ENCODE data around the gene FBXL19. TPM values are rescaled to one million over a fixed set of nuclear protein-coding genes. Genes with fewer than 3 reads are reported as not detected.

The FBXL19 gene
- total RNA-seq, 1 experiment from 2014 or later = 84.3 TPM

DNA sequence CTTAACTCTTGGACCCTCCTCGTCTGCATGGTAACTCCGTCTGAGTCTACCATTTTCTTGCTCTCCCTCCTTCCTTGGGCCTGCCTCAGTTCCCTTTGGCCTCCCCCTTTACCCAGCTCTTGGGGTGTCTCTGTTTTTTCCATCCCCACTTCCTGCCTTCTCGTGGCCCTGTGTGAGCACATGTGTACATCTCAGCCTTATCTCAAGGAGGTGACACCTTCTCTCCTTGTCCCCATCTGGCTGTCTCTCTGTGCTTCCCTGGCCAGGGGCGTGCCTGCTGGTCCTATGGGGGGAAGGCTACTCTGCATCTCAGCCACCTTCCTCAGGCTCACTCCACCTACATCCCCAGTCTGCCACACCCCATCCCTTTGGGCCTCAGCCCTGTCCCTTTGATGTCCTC lies 20.4 kb upstream of the FBXL19 start (continued):
- TF ChIP-seq ZNF138 (CRISPR knock-in tag; conservative IDR thresholded peaks at IDR 0.05) = no peak
- no peak for TF ChIP-seq JAZF1 (CRISPR knock-in tag; IDR thresholded peaks at IDR 0.05)
- TF ChIP-seq, protein P1, sequence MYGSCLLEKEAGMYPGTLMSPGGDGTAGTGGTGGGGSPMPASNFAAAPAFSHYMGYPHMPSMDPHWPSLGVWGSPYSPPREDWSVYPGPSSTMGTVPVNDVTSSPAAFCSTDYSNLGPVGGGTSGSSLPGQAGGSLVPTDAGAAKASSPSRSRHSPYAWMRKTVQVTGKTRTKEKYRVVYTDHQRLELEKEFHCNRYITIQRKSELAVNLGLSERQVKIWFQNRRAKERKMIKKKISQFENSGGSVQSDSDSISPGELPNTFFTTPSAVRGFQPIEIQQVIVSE (CRISPR knock-in tag; IDR thresholded peaks at IDR 0.05; ENCODE audit: borderline replicate concordance) = no peak
- TF ChIP-seq, protein P2, sequence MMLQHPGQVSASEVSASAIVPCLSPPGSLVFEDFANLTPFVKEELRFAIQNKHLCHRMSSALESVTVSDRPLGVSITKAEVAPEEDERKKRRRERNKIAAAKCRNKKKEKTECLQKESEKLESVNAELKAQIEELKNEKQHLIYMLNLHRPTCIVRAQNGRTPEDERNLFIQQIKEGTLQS (CRISPR knock-in tag; conservative IDR thresholded peaks at IDR 0.05) = no peak
- TF ChIP-seq, protein P3, sequence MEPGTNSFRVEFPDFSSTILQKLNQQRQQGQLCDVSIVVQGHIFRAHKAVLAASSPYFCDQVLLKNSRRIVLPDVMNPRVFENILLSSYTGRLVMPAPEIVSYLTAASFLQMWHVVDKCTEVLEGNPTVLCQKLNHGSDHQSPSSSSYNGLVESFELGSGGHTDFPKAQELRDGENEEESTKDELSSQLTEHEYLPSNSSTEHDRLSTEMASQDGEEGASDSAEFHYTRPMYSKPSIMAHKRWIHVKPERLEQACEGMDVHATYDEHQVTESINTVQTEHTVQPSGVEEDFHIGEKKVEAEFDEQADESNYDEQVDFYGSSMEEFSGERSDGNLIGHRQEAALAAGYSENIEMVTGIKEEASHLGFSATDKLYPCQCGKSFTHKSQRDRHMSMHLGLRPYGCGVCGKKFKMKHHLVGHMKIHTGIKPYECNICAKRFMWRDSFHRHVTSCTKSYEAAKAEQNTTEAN (CRISPR knock-in tag; IDR thresholded peaks at IDR 0.05) = no peak
- TF ChIP-seq, protein P4, sequence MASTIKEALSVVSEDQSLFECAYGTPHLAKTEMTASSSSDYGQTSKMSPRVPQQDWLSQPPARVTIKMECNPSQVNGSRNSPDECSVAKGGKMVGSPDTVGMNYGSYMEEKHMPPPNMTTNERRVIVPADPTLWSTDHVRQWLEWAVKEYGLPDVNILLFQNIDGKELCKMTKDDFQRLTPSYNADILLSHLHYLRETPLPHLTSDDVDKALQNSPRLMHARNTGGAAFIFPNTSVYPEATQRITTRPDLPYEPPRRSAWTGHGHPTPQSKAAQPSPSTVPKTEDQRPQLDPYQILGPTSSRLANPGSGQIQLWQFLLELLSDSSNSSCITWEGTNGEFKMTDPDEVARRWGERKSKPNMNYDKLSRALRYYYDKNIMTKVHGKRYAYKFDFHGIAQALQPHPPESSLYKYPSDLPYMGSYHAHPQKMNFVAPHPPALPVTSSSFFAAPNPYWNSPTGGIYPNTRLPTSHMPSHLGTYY (CRISPR knock-in tag; IDR thresholded peaks at IDR 0.05) = no peak
- no peak for TF ChIP-seq NFE2L1 (CRISPR knock-in tag; IDR thresholded peaks at IDR 0.05)
- TF ChIP-seq KAT7 (CRISPR knock-in tag; IDR thresholded peaks at IDR 0.05; ENCODE audit: borderline replicate concordance) = no peak
- TF ChIP-seq GTF2I (CRISPR knock-in tag; conservative IDR thresholded peaks at IDR 0.05) = no peak

DNA sequence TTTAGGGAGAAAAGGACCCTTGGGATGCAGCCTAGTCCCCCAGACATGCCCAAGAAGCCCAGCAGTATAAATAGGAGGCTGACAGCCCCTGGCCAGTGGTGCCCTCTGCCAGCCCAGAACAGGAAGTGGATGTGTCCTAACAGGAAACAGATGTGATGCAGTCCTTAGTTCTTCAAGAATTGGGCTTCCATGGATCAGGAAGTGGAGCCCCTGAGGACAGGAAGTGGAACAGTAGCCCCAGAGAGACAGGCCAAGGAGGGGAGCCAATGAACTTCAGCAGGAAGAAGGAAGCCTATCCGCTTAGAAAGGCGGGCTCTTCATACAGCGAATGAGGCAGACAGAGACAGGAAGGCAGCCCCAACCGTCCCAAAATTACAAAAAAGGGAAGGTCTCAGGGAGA lies 19.8 kb upstream of the FBXL19 start:
- Mint-ChIP-seq H3K27ac (peak overlapping the region; percentile 57; the same call in 1 of the 2 replicates), H3K4me3 (no peak overlapping the region), H3K9me3 (peaks cover 3% of the 10 kb centered on the region; the same call in 1 of the 2 replicates), H3K4me1 (peaks cover 9% of the 10 kb centered on the region), H3K36me3 (no peaks in the 10 kb centered on the region), H3K27me3 (ENCODE audit: low read depth) (peaks cover 26% of the 10 kb centered on the region)
- ChIA-PET POLR2A (no interaction called here), CTCF (interaction anchor here (5.1 kb wide), 1 partner anchor 58 kb away, joined by 95 read pairs; no protein-coding TSS in a partner anchor)
- DNase-seq (ENCODE audit: low spot score) = no peak
- ATAC-seq = no peak
- TF ChIP-seq, protein P2 (CRISPR knock-in tag; conservative IDR thresholded peaks at IDR 0.05) = no peak
- TF ChIP-seq, protein P3 (CRISPR knock-in tag; IDR thresholded peaks at IDR 0.05) = no peak
- TF ChIP-seq ZNF416 (CRISPR knock-in tag; IDR thresholded peaks at IDR 0.05) (no peak), FOXP1 (CRISPR knock-in tag; IDR thresholded peaks at IDR 0.05; ENCODE audit: borderline replicate concordance) (no peak), ZNF138 (CRISPR knock-in tag; conservative IDR thresholded peaks at IDR 0.05) (no peak), FOXK1 (CRISPR knock-in tag; IDR thresholded peaks at IDR 0.05) (no peak), GTF2I (CRISPR knock-in tag; conservative IDR thresholded peaks at IDR 0.05) (no peak), MYBL2 (CRISPR knock-in tag; IDR thresholded peaks at IDR 0.05) (no peak), SOX15 (CRISPR knock-in tag; IDR thresholded peaks at IDR 0.05) (no peak)
- TF ChIP-seq, protein P5, sequence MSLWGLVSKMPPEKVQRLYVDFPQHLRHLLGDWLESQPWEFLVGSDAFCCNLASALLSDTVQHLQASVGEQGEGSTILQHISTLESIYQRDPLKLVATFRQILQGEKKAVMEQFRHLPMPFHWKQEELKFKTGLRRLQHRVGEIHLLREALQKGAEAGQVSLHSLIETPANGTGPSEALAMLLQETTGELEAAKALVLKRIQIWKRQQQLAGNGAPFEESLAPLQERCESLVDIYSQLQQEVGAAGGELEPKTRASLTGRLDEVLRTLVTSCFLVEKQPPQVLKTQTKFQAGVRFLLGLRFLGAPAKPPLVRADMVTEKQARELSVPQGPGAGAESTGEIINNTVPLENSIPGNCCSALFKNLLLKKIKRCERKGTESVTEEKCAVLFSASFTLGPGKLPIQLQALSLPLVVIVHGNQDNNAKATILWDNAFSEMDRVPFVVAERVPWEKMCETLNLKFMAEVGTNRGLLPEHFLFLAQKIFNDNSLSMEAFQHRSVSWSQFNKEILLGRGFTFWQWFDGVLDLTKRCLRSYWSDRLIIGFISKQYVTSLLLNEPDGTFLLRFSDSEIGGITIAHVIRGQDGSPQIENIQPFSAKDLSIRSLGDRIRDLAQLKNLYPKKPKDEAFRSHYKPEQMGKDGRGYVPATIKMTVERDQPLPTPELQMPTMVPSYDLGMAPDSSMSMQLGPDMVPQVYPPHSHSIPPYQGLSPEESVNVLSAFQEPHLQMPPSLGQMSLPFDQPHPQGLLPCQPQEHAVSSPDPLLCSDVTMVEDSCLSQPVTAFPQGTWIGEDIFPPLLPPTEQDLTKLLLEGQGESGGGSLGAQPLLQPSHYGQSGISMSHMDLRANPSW (CRISPR knock-in tag; conservative IDR thresholded peaks at IDR 0.05; ENCODE audit: low read depth) = no peak
- TF ChIP-seq, protein P6, sequence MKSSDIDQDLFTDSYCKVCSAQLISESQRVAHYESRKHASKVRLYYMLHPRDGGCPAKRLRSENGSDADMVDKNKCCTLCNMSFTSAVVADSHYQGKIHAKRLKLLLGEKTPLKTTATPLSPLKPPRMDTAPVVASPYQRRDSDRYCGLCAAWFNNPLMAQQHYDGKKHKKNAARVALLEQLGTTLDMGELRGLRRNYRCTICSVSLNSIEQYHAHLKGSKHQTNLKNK (CRISPR knock-in tag; IDR thresholded peaks at IDR 0.05) = no peak
- TF ChIP-seq, protein P7, sequence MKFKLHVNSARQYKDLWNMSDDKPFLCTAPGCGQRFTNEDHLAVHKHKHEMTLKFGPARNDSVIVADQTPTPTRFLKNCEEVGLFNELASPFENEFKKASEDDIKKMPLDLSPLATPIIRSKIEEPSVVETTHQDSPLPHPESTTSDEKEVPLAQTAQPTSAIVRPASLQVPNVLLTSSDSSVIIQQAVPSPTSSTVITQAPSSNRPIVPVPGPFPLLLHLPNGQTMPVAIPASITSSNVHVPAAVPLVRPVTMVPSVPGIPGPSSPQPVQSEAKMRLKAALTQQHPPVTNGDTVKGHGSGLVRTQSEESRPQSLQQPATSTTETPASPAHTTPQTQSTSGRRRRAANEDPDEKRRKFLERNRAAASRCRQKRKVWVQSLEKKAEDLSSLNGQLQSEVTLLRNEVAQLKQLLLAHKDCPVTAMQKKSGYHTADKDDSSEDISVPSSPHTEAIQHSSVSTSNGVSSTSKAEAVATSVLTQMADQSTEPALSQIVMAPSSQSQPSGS (CRISPR knock-in tag; IDR thresholded peaks at IDR 0.05; ENCODE audit: borderline replicate concordance, low read depth) = no peak
- TF ChIP-seq, protein P8, sequence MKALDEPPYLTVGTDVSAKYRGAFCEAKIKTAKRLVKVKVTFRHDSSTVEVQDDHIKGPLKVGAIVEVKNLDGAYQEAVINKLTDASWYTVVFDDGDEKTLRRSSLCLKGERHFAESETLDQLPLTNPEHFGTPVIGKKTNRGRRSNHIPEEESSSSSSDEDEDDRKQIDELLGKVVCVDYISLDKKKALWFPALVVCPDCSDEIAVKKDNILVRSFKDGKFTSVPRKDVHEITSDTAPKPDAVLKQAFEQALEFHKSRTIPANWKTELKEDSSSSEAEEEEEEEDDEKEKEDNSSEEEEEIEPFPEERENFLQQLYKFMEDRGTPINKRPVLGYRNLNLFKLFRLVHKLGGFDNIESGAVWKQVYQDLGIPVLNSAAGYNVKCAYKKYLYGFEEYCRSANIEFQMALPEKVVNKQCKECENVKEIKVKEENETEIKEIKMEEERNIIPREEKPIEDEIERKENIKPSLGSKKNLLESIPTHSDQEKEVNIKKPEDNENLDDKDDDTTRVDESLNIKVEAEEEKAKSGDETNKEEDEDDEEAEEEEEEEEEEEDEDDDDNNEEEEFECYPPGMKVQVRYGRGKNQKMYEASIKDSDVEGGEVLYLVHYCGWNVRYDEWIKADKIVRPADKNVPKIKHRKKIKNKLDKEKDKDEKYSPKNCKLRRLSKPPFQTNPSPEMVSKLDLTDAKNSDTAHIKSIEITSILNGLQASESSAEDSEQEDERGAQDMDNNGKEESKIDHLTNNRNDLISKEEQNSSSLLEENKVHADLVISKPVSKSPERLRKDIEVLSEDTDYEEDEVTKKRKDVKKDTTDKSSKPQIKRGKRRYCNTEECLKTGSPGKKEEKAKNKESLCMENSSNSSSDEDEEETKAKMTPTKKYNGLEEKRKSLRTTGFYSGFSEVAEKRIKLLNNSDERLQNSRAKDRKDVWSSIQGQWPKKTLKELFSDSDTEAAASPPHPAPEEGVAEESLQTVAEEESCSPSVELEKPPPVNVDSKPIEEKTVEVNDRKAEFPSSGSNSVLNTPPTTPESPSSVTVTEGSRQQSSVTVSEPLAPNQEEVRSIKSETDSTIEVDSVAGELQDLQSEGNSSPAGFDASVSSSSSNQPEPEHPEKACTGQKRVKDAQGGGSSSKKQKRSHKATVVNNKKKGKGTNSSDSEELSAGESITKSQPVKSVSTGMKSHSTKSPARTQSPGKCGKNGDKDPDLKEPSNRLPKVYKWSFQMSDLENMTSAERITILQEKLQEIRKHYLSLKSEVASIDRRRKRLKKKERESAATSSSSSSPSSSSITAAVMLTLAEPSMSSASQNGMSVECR (CRISPR knock-in tag; IDR thresholded peaks at IDR 0.05; ENCODE audit: borderline replicate concordance) = no peak

Measured in WTC11 (cell line).